Activated CD4-positive, alpha-beta T cell treated with anti-CD3 and anti-CD28 coated beads, Interleukin-2, amount 50 U/mL, for 48 hours (primary cell): ENCODE results near the gene LMX1B.
A peak's percentile ranks its signal among the peaks of the same experiment; 100 is the strongest.

Experiments used
- DNase-seq, 2 experiments: peaks; one replicate each; pipeline ENCODE4 v3.0.0-alpha.2; 2020

Gene LMX1B

GRCh38 chr9:126605792-126606482 lies 7.8 kb upstream of the LMX1B start:
- DNase-seq = no peak

DNA sequence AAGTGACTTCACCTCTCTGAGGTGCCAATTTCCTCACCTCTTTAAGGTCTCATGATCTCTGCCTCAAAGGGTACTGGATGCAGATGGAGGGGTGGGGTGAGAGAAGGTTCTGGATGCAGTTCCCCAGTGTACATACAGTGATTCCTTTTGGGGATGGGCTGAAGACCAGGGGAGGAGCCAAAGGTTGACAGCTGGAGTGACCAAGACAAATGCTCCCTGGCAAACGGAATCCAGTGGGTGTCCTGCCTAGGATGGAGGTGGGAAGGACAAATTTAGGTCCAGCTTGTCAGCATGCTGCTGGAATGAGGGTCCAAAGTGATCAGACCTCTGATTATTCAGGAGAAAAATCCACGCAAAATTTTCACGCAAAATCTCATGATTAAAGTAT lies 7.3 kb upstream of the LMX1B start:
- DNase-seq = no peak

DNA sequence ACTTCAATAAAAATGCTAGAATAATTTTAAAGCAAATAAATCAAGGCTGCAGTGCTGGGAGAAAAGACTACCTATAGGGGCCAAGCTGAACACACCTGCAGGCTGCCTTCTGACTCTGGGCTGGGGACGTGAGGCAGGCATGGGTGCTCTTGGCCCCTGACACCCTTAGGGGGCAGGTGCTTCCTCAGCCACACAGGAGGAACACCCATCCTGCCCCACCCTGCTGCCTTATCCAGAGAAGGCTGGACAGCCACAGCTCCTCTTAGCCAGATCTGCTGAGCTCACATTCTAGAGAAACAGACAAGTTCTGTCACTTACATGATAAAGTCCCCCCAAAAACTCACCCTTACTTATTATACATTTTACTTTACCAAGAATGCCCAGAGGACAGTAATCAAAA lies 6.6 kb upstream of the LMX1B start:
- no peak for DNase-seq

DNA sequence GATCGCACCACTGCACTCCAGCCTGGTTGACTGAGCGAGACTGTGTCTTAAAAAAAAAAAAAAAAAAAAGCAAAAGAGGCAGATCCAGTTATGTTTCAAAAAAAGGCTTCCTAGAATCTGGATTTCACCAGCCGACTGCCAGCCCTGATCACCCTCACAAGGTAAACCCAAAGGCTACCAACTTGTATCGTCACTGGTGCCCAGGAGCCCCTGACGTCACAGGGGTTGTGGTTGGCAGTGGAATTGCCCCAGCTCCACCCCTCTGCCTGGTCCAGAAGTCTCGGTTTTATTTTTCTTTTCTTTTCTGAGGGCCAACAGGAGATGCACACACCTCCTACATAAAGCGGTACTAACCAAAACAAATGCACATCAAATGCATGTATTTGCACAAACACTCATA lies 6.0 kb upstream of the LMX1B start:
- no peak for DNase-seq

DNA sequence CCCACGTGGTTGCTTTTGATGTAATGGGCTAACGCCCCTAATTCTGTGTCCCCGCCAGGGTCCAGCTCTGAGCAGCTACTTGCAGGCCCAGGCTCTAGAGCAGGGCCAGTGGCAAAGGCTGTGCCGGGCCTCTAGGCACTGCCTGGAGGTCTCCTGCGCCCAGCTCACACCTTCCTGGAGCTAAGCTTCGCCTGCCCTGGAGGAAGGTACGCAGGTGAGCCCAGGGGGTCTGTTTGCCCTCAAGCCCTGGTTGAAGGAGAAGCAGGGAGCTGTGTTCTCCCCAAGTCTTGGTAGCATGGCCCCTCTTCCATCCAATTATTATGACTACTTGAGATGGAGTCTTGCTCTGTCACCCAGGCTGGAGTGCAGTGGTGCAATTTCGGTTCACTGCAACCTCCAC lies 5.2 kb upstream of the LMX1B start:
- no peak for DNase-seq

DNA sequence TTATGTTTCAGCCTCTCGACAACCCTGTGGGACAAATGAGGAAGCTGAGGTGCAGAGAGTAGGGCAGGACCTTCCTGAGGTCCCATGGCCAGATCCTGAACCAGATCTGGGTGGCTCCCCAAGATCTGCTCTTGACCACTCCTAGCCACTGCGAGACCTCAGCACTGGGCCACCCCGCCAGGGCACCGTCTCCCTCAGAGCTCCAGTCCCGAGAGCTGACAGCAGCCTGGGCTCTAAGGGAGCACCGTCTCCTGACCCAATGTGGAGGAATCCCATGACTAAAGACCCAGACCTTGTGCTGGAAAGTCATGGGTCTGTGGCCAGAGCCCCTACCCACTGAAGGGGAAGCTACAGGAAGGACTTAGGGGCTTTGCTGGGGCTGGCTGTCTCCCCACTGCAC lies 4.5 kb upstream of the LMX1B start:
- DNase-seq = no peak

- DNase-seq = no peak
Observed at GRCh38 chr9:126609711-126610388, 3.9 kb upstream of the LMX1B start.

DNA sequence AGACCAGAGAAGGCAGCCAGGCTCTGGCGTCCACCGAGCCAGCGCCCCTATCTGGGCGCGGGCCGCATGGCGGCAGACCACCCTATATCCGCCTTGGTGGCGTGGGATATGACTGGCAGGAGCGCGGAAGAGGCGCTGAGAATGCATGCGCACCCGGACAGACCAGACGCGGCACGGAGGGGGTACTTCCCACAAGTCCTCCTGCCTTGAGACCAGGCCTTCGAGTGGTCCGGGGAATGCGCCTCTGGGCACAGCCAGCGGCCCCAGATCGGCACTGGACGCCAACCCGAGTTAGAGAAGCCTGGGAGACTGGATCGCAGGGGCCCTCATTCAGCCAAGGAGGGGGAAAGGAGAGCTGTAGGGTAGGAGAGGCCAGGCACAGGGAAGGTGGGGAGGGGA lies 2.5 kb upstream of the LMX1B start:
- DNase-seq = no peak

DNA sequence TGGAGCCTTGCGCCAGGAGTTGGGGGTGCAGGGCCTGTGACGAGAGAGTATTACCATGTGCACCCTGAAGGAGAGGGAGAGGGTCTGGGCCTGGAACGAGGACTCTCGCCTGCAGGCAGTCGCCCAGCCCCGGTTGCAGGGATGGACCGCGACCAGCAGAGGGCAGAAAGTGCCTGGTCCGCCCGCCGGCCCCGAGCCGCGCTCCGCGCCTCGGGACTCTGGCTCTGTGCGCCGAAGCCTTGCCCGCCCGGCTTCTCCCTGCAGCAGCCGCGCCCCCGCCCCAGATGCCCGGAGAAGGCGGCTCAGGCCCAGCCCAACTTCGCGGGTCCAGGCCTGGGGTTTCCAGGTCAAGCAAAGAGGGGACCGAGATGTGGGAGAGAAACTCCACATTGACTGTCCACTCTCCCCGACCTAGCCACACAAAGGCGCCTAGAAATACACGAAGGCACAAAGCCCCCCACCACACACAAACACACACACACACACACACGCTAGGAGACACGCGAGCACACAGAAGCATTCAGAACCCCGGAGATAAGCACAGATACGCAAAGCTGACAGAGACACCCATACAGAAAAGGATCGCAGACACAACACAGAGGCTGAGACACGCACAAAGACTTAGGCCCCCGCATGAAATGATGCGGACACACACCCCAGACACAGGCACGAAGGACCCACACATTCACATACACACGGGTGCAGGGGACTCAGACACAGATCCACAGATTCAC lies 2.0 kb upstream of the LMX1B start:
- DNase-seq = peak; percentile 80 to 85

GRCh38 chr9:126612326-126612812 lies 1.4 kb upstream of the LMX1B start:
- DNase-seq = no peak

DNA sequence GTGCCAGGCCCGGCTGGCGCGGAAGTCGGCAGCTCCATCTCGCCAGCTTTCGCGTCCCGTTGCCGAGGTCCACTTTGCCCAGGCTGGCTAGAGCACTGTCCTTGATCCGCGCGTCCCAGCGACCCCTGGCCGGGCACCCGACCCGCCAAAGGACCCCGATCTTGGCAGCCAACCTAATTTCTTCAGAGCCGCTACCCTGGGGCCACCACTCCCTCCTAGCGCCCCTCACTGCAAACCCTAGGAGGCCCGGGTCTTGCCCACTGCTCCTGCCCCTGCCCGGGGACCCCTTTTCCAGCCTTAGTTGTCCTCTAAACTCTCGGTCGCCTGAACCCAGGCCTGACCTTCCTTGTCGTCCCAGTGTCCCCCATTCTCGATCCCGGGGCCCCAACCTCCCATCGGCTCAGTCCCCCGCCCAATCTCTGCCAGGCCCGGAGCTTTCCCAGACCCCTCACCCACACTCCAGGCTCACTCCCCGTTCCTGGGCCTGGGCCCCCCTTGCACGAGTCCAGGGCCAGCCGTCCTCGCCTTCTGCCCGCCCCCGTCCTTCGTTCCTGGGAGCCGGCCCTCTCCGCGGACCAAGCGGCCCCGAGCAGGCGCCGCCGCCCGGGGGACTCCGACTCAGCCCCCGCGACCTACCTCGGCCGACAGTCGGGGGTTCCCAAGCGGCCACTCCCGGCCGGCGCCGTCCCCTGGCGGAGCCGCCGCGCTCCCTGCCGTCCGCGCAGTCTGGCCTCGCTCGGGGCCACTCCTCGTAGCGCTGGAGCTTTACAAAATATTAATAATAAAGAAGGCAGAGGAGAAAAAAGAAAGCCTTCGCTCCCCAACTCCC lies 701 bp upstream of the LMX1B start:
- no peak for DNase-seq

GRCh38 chr9:126614088-126614454 lies 343 bp downstream of the LMX1B start:
- no peak for DNase-seq

- no peak for DNase-seq
Observed at GRCh38 chr9:126614455-126615244, 922 bp downstream of the LMX1B start.

GRCh38 chr9:126615245-126615790 lies 1.6 kb downstream of the LMX1B start:
- no peak for DNase-seq

DNA sequence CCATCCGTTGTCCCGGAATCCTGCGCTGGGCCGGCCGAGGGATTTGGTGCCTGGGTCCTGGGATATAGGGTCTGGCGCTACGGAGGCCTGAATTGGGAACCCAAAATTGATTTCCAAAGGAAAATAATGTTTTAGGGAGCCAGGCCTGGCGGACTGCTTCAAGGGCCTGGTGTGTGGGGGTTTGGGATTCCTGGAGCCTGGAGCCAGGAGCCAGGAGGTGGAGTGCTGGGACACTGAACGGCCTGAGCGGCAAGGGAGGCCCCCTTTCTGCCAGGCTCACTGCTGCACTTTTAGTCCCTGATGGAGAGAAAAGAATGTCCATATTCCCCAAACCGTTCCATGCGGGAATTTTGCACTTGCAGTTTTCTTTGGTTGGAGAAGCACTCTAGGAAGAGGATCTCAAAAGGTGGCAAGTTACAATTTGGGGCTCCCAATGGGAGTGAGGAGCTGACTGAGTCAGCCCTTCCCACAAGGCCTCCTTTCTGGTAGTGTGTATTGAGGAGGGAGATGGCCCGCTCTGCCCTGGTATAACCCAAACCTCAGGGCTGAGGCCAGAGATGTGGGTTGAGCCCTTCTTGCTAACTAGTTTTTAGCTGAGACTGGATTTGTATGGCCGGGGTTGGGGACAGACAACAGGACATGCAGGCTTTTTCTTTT lies 2.2 kb downstream of the LMX1B start:
- no peak for DNase-seq

DNA sequence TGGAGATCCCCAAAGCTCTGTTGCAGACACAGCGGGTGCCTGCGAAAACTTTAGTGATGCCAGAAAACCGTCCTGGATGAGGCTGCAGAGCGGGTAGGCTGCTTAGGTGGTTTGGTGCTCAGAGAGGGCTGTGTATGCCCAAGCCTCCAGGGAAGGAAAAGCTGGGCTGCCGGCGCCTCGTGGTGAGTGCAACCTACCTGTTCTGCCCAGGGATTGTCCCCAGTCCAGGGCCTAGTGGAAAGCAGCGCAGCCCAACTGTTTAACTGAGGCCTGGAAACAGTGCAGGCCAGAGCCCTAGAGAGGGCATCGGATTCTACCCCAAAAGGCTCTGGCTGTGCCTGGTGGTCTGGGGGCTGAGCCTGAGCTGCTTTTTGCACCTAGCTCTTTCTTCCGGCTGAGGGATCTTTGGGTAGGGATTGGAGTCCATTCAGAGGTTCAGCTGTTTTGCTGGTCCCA lies 2.8 kb downstream of the LMX1B start:
- DNase-seq = no peak

- DNase-seq = no peak
Observed at GRCh38 chr9:126617003-126617822, 3.5 kb downstream of the LMX1B start.

- DNase-seq = no peak
Observed at GRCh38 chr9:126617823-126618165, 4.1 kb downstream of the LMX1B start.

- no peak for DNase-seq
Observed at GRCh38 chr9:126618190-126618584, 4.5 kb downstream of the LMX1B start.

DNA sequence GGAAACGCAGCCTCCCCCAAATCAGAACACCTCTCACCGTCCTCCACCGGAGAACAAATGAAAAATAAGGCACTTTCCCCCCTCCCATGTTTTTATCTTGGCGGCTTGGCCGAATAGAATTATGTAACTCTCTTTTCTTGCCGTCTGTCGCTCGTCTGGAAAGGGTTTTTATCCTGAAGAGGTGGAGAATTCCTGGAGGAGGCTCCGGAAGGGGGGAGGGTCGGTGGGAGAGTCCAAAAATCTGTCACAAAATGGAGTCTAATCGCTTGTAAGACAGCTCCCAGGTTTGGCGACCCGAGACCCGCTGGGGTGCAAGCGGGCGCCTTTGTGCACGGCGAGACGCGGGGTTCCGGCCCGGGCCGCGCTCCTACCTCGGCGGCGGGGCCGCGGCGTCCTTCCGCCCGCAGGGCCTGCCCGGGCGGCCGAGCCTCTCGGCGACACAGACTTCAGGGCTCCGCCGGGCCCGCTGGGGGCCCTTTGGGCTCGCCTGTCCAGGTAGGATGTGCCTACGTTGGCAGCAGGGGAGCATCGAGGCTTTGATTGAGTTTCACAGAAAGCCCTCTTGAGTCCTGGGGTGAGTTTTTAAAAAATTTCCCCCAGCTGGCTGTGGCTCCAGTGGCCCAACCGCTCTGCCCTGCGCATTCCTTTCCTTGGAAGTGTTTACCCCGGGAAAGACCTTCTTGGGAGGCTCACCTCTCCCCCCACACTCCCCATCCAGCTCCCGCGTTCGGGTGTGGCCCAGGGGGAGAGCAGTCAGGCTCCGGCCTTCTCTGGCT lies 5.0 kb downstream of the LMX1B start:
- DNase-seq = no peak
